ENCODE data around the gene MAT1A.
A peak's percentile ranks its signal among the peaks of the same experiment; 100 is the strongest.

- no peak for TF ChIP-seq EZH2 (IDR thresholded peaks at IDR 0.05; ENCODE audit: insufficient read depth, low read length)
- peak; percentile 86 for TF ChIP-seq CTCF (IDR thresholded peaks at IDR 0.05; ENCODE audit: insufficient read depth, low read depth, low read length)
These were observed 28.9 kb downstream of the MAT1A start for GRCh38 chr10:80260295-80261243.
